Stimulated activated CD8-positive, alpha-beta memory T cell treated with anti-CD3 and anti-CD28 coated beads, Interleukin-4, amount 100 ng/mL, for 24 hours (primary cell): ENCODE results near the gene GTPBP6.
"Not testable (repeated sequence)": the region's sequence is repeated elsewhere in the genome, so short reads cannot be mapped to it uniquely, and the experiment has no call there.

Source experiments
- DNase-seq: peaks from one replicate; pipeline ENCODE4 v3.0.0-alpha.2; 2020; ENCODE audit warnings: low read depth

The GTPBP6 gene

GRCh38 chrX:334971-335757 is 16.6 kb upstream of the GTPBP6 start:
- DNase-seq = no peak

GRCh38 chrX:334331-334891 is 15.8 kb upstream of the GTPBP6 start:
- DNase-seq = no peak

- no peak for DNase-seq
Measured at GRCh38 chrX:333611-334311, 15.2 kb upstream of the GTPBP6 start.

GRCh38 chrX:332916-333610 is 14.5 kb upstream of the GTPBP6 start:
- no peak for DNase-seq

DNA sequence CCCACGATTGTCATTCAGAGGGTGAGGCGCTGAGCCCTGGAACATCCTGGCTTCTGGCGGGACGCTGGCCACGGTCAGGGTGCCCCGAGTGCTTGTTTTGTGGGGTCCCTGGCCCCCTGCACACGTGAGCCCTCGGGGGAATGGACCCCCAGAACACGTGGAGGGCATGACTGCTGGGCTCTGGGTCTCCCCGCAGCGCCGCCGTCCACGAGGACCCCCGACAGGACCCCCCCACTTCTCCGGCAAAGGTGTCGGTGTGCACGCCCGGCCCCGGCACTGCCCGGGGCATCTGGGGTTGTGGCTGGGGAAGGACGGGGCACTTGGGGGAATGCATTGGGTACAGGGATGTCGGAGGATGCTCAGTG is 13.9 kb upstream of the GTPBP6 start:
- no peak for DNase-seq

- DNase-seq = no peak
Measured at GRCh38 chrX:331825-332495, 13.4 kb upstream of the GTPBP6 start.

- DNase-seq = no peak
Measured at GRCh38 chrX:331151-331824, 12.7 kb upstream of the GTPBP6 start.

GRCh38 chrX:330726-331150 is 12.1 kb upstream of the GTPBP6 start:
- DNase-seq = no peak

- DNase-seq = not testable (repeated sequence)
Measured at GRCh38 chrX:330141-330725, 11.6 kb upstream of the GTPBP6 start.

DNA sequence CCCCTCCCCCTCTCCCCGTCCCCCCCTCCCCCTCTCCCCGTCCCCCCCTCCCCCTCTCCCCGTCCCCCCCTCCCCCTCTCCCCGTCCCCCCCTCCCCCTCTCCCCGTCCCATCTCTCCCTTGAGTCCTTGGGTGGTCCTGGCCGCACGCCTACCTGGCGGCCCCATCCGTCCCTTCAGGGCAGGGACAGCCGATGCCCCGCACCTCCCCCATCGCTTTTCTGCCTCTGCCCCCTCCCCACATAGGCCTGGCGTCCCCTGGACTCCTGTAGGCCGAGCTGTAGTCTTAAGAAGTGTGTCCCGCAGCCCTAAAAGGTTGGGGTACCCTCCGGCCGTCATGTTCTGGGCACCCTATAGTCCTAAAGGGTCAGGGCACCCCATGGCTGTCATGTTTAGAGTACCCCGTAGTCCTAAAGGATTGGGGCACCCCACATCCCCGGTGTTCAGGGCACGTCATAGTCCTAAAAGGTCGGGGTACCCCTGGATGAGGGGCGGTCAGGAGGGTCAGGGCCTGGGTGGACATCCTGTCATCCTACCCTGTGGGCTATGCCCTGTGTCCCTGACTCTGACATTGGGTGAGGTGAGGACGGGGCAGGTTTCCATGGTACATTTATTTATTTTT is 10.8 kb upstream of the GTPBP6 start:
- no peak for DNase-seq

DNA sequence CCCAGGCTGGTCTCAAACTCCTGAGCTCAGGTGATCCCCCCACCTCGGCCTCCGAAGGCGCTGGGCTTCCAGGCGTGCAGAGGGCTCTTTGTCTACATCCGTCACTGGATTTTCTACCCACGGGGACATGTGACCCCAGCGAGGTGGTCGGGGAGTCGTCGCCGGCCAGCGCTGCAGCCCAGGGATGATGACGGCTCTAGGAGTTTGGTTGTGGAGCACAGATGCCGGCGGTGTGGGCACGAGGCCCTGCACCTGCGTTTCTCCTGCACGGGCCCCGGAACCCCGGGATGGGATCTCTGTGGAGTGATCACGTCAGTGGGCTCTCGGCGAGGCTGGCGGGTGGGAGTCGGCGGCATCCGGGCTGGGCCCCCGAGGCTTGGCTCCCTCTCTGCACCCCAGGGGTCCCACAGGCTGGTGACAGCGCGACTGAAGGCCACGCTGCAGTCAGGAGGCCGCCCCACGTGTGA is 9.1 kb upstream of the GTPBP6 start:
- DNase-seq = no peak

GRCh38 chrX:324664-325063 is 6.1 kb upstream of the GTPBP6 start:
- DNase-seq = not testable (repeated sequence)

DNA sequence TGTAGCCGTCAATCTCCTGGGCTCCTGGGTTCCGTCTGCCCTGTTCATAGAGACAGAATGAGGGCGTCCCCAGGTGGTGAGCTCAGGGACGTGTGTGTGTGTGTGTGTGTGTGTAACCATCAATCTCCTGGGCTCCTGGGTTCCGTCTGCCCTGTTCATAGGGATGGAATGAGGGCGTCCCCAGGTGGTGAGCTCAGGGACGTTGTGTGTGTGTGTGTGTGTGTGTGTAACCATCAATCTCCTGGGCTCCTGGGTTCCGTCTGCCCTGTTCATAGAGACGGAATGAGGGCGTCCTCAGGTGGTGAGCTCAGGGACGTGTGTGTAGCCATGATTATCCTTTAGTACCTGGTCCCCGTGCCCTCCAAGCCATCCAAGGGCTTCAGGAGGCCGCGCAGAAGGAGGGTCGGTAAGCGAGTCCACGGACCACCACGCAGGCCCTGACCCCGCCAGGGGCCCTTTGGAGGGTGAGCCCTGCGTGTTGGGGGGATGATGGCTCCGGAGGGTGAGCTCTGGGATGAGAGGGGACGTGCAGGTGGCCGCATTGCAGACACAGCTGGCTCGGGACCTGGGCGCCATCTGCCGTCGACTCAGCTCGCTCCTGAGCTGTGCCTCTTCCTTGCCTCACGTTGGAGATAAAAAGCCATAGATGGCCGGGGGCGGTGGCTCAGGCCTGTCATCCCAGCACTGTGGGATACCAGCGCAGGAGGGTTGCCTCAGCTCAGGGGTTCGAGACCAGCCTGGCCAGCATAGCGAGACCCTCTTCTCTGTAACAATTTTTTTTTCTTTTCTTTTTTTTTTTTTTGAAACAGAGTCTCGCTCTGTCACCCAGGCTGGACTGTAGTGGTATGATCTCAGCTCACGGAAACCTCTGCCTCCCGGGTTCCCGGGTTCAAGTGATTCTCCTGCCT is 5.4 kb upstream of the GTPBP6 start:
- no peak for DNase-seq

GRCh38 chrX:320126-320783 is 1.7 kb upstream of the GTPBP6 start:
- no peak for DNase-seq

DNA sequence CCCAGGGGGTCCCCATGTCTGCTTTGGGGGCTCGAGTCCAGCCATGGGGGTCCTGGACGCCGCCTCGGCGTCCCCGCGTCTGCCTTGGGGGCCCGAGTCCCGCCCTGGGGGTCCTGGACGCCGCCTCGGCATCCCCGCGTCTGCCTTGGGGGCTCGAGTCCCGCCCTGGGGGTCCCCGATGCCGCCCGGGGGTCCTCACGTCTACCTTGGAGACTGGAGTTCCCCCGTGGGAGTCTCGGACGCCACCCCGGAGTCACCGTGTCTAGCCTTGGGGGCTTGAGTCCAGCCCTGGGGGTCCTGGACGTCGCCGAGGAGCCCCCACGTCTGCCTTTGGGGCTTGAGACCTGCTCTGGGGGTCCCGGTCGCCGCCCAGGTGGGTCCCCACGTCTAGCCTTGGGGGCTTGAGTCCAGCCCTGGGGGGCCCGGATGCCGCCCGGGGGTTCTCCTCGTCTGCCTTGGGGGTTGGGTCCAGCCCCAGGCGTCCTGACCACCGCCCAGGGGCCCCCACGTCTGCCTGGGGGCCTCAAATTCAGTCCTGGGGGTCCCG is 1.1 kb upstream of the GTPBP6 start:
- no peak for DNase-seq

DNA sequence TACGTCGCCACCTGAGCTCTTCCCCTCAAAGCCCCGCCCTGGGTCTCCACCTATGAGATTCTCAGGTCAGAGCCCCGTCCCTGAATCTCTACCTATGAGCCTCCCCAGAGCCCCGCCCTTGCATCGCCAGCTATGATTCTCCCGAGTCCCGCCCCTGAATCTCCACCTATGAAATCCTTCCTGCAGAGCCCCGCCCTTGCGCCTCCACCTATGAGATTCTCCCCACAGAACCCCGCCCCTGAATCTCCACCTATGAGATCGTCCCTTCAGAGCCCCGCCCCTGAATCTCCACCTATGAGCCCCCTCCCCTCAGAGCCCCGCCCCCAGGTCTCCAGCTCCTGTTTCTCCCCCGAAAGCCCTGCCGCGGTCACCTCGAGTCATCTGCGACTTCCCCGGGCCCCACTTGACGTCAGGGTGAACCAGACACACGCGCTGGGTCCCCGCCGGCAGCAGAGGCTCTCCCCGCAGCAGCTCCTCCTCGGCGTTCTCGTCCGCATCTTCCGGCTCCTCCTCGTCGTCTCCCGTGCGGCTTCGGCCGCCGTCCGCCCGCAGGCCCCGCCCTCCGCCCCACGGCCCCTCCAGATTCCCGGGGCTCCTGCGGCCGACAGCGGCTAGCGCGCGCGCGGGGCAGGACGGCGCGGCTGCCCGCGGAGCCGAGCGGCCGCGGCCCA is 393 bp downstream of the GTPBP6 start:
- DNase-seq = peak; percentile 93

DNA sequence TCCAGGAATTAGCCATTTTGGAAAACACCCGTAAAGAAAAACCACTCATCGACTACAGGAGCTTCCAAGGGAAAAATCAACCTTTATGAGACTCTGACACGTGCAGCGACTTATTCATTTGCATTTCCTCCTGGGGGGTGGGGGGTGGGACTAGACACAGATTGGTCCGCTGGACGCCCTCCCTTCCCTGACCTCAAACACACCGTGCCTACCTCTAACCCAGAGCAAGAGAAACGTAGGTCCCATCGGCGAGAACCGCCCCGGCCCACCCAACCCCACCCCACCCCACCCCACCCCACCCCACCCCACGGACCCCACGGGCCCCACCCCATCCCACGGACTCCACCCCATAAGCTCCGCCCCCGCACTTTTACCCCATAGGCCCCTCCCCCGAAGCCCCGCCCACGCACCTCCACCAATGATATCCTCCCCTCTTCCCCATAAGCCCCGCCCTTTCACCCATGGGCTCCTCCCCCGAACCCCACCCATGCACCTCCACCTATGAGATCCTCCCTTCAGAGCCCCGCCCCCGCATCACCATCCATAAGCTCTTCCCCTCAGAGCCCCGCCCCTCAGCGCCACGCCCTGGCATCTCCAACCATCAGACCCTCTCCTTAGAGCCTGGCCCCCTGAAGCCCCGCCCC is 1.1 kb downstream of the GTPBP6 start:
- DNase-seq = no peak
